NT2/D1 (cell line): Measurements from ENCODE around the gene PSMB8.

Experiments
- DNase-seq: peaks from one replicate; pipeline ENCODE4 v3.0.0-alpha.2; 2011; ENCODE audit warnings: low read depth, low spot score
- H3K27me3 ChIP-seq: 2 replicates; pipeline ENCODE4 v1.6.0; 2011; ENCODE audit warnings: mild to moderate bottlenecking; ENCODE audit not compliant: insufficient read length, insufficient read depth
- H3K36me3 ChIP-seq: 2 replicates; pipeline ENCODE4 v1.6.1; 2011; ENCODE audit warnings: mild to moderate bottlenecking, low read length, mixed read lengths; ENCODE audit not compliant: insufficient read depth, insufficient read length
- H3K4me1 ChIP-seq: 2 replicates; pipeline ENCODE4 v1.5.1; 2011; ENCODE audit not compliant: insufficient read depth, insufficient read length
- H3K4me3 ChIP-seq: 2 replicates; pipeline ENCODE4 v1.5.1; 2011; ENCODE audit warnings: low read depth; ENCODE audit not compliant: insufficient read length
- H3K9ac ChIP-seq: 2 replicates; pipeline ENCODE4 v1.6.0; 2011; ENCODE audit warnings: low read depth; ENCODE audit not compliant: insufficient read length
- H3K9me3 ChIP-seq: 2 replicates; pipeline ENCODE4 v1.5.1; 2011; ENCODE audit warnings: mild to moderate bottlenecking, low read length; ENCODE audit not compliant: insufficient read depth
- SUZ12 ChIP-seq: IDR thresholded peaks from 2 replicates; pipeline ENCODE4 v1.6.1; 2011; ENCODE audit not compliant: insufficient read length, insufficient read depth; ENCODE audit errors: extremely low read depth
- YY1 ChIP-seq: IDR thresholded peaks from 2 replicates; pipeline ENCODE4 v1.6.1; 2011; ENCODE audit not compliant: insufficient read length, insufficient read depth
- ZNF274 ChIP-seq: IDR thresholded peaks from 2 replicates; pipeline ENCODE4 v1.6.1; 2011; ENCODE audit warnings: mild to moderate bottlenecking, low read depth, low read length

The PSMB8 gene

DNA sequence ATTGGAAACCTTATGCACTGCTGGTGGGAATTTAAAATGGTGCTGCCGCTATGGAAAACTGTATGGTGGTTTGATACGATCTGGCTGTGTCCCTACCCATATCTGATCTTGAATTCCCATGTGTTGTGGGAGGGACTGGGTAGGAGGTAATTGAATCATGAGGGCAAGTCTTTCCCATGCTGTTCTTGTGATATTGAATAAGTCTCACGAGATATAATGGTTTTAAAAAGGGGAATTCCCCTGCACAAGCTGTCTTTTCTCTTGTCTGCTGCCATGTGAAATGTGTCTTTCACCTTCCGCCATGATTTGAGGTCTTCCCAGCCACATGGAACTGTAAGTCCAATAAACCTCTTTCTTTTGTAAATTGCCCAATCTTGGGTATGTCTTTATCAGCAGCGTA is 10.2 kb downstream of the PSMB8 start:
- H3K4me3 ChIP-seq, result no peak overlapping the region
- H3K27me3 ChIP-seq, result peaks cover 3% of the 10 kb centered on the region
- H3K9ac ChIP-seq, result no peak overlapping the region
- peaks cover 20% of the 10 kb centered on the region for H3K36me3 ChIP-seq
- TF ChIP-seq SUZ12, result no peak
- TF ChIP-seq ZNF274, result no peak
- TF ChIP-seq YY1, result no peak
- peaks cover 3% of the 10 kb centered on the region for H3K4me1 ChIP-seq
- DNase-seq, result no peak
- no peaks in the 10 kb centered on the region for H3K9me3 ChIP-seq

DNA sequence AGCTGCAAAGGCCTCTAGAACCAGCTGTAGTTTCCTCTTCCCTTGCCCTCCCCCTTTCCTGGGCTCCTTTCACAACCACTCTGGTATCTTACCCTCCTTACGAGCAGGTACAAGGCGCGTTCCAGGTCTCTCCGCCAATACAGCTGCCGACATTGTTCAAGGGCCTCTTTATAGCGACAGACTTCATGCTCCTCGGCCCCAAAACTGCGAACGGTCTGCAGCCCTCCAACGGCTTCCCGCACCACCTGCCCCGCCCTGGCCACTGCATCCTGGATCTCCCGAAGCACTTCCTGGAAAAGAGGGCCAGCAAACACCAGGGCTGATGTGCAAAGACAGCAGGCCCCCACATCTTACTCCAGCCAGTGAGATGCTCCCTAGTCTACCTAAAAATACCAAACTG is 11.3 kb downstream of the PSMB8 start:
- Histone ChIP-seq H3K27me3 (peaks cover 3% of the 10 kb centered on the region), H3K36me3 (peaks cover 21% of the 10 kb centered on the region), H3K9me3 (no peaks in the 10 kb centered on the region), H3K4me1 (peaks cover under 1% of the 10 kb centered on the region), H3K4me3 (no peak overlapping the region), H3K9ac (no peak overlapping the region)
- TF ChIP-seq YY1, result no peak
- TF ChIP-seq SUZ12, result no peak
- TF ChIP-seq ZNF274, result no peak
- DNase-seq, result no peak

DNA sequence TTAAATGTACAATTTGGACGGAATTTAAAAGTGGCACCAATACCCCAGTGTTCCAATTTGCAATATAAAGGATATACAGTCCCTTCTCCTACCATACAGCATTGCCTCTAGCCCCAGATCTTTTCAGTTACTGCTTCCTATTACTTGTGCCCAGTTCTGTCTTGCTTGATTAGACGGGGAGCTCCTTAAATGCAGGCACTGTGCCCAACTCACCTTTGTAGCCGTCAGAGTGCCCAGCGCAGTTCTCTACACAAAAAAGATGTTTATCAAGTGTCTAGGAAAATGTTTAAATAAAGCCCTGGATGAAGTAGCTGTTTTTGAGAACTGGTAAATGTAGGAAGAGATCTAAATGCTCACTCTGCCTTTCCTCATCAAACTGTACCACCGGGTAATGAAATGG is 12.9 kb downstream of the PSMB8 start:
- no peak overlapping the region for H3K4me3 ChIP-seq
- H3K9ac ChIP-seq, result no peak overlapping the region
- no peaks in the 10 kb centered on the region for H3K4me1 ChIP-seq
- no peak for TF ChIP-seq YY1
- TF ChIP-seq SUZ12, result no peak
- no peak for TF ChIP-seq ZNF274
- no peaks in the 10 kb centered on the region for H3K9me3 ChIP-seq
- no peaks in the 10 kb centered on the region for H3K27me3 ChIP-seq
- H3K36me3 ChIP-seq, result peaks cover 21% of the 10 kb centered on the region
- DNase-seq, result no peak

DNA sequence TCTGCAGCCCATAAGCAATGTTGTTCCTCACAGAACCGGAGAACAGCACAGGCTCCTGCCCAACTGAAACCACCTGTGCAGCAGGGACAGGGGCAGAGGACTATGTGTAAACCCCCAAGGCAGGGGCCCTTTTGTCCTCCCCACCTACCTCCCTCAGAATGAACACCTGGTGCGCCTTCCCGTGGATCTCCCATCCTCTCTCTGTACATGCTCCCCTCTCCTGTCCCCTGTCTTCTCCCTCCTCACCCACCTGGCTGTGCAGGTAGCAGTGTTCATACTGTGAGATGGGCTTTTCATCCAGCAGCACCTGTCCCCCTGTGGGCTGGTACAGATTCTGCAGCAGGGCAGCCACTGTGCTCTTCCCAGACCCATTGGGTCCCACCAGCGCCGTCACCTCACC is 13.8 kb downstream of the PSMB8 start:
- peaks cover 21% of the 10 kb centered on the region for H3K36me3 ChIP-seq
- H3K4me1 ChIP-seq, result no peaks in the 10 kb centered on the region
- DNase-seq, result no peak
- no peaks in the 10 kb centered on the region for H3K27me3 ChIP-seq
- no peak overlapping the region for H3K4me3 ChIP-seq
- H3K9me3 ChIP-seq, result no peaks in the 10 kb centered on the region
- no peak for TF ChIP-seq SUZ12
- TF ChIP-seq YY1, result no peak
- TF ChIP-seq ZNF274, result no peak
- no peak overlapping the region for H3K9ac ChIP-seq

DNA sequence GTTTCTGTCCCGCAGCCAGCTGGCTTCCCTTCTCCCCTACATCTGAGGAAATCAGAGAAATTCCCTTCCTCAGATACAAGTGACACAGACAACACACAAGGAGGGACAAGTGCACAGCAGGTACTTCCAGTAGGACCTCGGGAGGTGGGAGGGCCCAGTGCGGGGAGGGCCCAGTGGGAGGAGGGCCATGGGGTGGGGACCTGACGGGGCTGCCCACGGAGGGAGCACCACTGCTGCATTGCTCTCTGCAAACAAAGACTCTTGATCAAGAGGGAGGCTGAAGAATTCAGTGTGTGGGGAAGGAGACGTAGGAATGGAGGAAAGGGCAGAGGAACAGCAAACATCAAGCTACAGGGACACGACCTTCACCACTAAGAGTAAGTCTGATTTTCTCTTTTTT is 14.4 kb downstream of the PSMB8 start:
- Histone ChIP-seq H3K27me3 (no peaks in the 10 kb centered on the region), H3K36me3 (peaks cover 21% of the 10 kb centered on the region), H3K4me1 (no peaks in the 10 kb centered on the region), H3K9me3 (no peaks in the 10 kb centered on the region), H3K4me3 (no peak overlapping the region), H3K9ac (no peak overlapping the region)
- DNase-seq, result no peak
- TF ChIP-seq SUZ12 (no peak), ZNF274 (no peak), YY1 (no peak)

DNA sequence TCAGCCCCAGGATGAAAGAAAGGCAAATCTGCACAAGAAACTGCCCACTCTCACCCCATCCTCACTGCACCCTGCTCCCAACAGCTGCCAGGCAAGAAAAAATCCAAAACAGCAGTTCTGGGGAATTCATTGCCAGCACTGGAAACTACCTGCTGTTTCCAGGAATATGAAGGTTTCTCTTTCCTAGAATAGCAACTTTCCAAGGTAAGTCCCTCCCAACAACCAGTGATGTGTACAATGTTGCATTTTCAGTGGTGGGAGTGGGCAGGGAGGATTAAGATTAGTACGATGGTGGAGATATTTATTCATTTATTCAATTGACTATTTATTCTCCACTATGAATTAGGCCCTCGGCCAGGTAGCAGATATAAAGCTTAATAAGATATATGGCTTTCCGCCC is 16.8 kb downstream of the PSMB8 start:
- no peaks in the 10 kb centered on the region for H3K27me3 ChIP-seq
- H3K4me1 ChIP-seq, result no peaks in the 10 kb centered on the region
- TF ChIP-seq ZNF274 (no peak), YY1 (no peak), SUZ12 (no peak)
- H3K4me3 ChIP-seq, result no peak overlapping the region
- H3K9me3 ChIP-seq, result no peaks in the 10 kb centered on the region
- H3K9ac ChIP-seq, result no peak overlapping the region
- DNase-seq, result no peak
- H3K36me3 ChIP-seq, result peaks cover 15% of the 10 kb centered on the region

DNA sequence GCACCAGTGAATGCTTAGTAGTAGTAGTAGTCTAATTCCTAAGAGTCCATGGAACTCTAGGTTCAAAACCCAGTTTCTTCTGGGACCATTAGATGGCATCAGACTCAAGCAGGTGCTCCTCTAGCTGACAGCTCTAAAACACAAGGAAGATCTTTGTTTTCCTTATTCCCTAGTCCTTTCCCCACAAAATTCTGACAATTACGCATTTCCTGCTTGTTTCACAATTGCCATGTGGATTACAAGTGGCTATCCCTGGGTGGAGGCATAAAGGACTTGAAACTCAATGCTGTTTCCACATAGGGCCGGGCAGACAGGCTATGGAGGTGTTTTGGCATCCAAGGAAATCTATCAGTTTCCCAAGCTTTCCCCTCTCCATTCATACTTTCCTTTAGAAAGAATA is 17.9 kb downstream of the PSMB8 start:
- no peak for TF ChIP-seq SUZ12
- TF ChIP-seq ZNF274, result no peak
- no peak for TF ChIP-seq YY1
- Histone ChIP-seq H3K36me3 (peaks cover 15% of the 10 kb centered on the region), H3K4me1 (no peaks in the 10 kb centered on the region), H3K4me3 (no peak overlapping the region), H3K9ac (no peak overlapping the region), H3K9me3 (no peaks in the 10 kb centered on the region), H3K27me3 (no peaks in the 10 kb centered on the region)
- no peak for DNase-seq

DNA sequence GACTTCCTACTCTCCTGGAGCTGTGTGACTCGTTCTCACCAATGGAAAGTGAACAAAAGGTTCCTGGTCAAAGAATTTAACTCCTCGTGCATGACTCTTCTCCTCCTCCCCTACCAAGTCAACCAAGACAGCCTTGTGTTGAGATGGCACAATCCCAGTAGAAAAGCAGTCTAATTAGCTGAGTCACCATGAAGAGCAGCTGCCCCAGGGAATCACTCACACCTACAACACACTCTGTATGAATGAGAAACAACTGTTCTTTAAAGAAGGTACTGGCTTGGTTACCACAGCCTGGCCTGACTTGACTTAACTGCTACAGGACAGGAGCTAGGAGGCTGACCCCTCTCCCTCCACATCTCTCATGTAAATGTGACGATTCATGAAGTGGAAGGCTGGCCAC is 24.1 kb downstream of the PSMB8 start:
- DNase-seq, result no peak
- H3K4me3 ChIP-seq, result no peak overlapping the region
- peaks cover 3% of the 10 kb centered on the region for H3K4me1 ChIP-seq
- H3K9ac ChIP-seq, result no peak overlapping the region
- H3K9me3 ChIP-seq, result no peaks in the 10 kb centered on the region
- TF ChIP-seq ZNF274, result no peak
- no peak for TF ChIP-seq SUZ12
- no peak for TF ChIP-seq YY1
- no peaks in the 10 kb centered on the region for H3K36me3 ChIP-seq
- no peaks in the 10 kb centered on the region for H3K27me3 ChIP-seq
